GM20431 (cell line): ENCODE measurements around the gene CCDC116.
"Not testable (repeated sequence)": the region's sequence is repeated elsewhere in the genome, so short reads cannot be mapped to it uniquely, and the experiment has no call there.

Experiments used
- in situ Hi-C: fragments of 300-500 bp; cut with MseI, MboI; formaldehyde crosslinking; loops from one replicate; pipeline ENCODE4 v1.15.0; 2020; ENCODE audit warnings: low sequenced_read_pairs; ENCODE audit not compliant: unreplicated experiment

CCDC116 gene, protein sequence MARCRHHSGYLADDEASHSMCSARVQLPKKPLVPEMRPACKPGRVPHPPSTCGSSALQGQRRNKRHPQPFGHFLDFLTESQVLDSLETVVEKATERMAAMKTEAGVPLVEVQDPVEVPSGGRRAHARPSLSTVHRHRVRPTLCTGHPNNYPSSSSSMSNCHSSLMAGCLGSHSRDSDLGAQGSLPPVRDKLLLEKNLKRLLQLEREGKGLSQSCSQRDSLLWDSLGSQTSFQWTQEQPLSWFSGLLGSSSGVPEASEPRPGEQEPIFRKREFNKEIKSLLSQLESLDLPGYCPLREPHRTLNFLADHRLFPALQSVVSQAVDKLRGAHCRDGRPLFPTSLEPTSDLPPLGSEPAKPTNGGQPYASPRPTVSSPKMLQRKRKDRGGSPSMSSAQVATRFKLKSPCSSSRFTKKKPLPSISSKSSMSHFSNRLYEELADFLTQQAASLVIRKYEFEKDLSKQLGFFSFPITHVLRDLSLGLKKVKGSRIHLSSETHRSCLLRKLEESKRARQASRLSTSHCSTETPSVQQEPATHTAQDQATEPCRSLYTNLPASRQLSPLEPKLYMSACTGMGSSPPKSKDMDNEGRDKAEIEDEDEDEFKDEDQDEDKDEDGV

DNA sequence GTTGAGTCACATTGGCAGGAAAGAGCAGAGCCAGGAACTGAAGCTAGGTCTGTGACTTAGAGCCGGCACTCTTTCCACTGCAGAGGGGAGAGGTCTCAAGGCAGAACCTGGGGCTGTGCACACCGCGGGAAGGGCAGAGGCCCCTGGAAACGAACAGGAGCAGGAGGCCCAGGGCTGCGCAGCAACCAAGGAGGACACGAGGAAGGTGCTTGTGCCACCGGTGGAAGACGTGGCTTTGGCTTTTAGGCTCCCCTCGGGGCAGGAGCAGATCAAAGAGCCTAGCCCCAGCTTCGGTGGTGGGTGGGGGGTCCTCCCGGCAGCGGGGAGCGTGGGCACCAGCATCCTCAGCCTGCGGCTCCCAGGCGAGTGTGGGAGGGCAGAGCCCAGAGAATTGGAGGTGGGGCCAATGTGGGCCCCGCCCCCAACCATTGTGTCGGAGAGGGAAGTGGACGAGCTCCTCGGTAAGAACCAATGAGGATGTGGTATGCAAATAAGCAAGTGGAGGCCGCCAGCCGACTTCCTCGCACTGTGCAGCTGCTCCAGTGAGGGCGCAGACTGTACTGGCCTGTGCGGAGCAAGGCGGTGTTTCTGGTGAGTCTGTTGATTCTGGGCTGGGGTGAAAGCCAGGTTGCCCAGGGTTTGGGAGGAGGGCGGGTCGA lies at the start of gene CCDC116:
CCDC116 (plus strand) TSS at position 524 of the 659 bp plus-strand sequence. CDS start 422 bp downstream, outside the sequence.
- in situ Hi-C loops: no loop called here

DNA sequence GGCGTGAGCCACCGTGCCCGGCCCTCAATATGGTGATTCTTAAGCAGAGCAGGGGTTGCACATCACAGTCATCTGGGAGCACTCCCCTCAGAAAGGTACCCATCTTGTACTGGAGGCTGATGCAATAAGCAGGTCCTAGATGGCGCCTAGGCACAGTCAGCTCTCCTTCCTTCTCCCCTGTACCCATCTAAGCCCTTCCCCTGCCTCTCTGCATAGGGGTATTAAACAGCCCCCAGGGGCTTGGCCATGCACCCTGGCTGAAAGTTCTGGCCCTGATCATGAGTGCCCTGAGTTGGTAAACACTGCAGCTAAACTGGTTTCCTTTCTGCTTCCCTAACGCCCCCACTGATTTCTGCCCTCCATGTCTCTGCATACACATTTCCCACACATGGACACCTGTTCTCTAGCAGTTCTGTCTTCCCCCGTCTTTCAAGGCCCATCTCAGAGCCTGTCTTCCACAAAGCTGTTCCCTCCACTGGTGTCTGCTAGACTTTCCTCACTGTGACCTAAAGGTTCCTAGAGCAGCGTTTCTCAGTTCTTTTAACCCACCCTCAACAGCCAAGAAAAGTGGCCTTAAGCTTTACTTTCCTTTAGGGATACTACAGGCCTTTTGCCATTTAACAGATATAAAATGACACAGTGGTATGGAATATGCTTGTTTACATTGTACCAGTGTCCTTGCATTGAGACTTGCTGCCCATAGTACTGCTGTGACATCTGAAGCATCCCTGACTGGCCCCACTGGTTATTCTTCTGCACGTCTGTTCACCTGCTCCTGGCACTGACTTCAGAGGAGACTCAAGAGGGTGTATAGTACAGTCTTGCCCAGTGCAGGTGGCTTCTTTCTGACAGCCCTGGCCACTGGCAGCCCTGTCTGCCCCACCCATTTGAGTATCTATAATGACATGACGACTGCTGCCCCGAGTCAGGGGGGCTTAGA lies 49.5 kb upstream of the CCDC116 start:
- in situ Hi-C loops: no loop called here

DNA sequence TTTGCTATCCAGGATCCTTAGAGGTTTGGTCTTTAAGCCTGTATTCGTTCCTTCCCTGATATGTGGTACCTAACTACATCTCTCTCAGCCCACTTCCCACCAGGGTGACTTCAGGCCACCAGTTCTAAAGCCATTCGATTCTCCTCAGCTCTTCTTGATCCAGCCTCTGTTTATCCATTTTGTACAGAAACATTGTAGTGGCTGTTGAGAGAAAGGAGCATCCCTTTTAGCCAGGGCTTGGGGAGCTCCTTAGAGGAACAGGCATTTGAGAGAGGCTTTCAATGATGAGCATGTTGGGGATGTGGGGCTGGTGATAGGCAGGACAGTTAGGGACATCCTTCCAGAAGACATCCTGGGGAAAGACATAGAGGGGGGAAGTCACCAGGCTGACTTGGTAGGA lies 47.2 kb upstream of the CCDC116 start:
- in situ Hi-C loops: no loop called here

DNA sequence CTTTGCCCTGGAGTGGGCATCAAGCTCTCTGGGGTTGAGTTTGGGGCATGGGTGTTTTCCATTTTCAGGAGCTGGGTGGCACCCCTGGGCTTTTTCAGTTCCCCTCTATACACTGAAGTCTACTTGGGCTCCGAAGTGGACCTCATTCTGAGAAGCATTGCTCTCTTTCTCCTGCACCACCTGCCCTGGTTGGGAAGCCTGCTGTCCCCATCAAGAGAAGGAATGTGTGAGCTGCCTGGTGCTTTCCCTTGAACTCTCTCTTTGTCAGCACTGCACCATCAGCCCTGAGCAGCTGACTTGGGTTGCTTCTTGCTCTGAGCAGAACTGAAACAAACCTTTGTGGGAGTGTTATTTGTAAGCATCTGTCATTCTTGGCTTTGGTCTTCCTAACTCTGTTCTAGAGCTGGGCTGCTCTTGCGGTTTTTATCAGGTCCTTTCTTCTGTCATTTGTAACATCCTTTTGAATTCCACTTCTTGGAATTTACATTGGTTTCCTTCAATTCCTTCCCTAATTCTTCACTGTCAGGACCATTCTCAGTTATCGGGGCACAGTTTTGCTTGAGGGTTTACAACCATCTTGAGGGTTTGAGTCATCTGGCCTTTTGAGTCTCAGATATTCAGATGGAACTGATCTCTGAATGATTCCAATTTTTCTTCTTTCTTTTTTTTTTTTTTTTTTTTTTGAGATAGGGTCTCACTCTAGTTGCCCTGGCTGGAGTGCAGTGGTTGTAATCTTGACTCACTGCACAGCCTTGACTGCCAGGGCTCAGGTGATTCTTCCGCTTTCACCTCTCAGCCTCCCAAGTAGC lies 44.6 kb upstream of the CCDC116 start:
- in situ Hi-C loops: no loop called here

DNA sequence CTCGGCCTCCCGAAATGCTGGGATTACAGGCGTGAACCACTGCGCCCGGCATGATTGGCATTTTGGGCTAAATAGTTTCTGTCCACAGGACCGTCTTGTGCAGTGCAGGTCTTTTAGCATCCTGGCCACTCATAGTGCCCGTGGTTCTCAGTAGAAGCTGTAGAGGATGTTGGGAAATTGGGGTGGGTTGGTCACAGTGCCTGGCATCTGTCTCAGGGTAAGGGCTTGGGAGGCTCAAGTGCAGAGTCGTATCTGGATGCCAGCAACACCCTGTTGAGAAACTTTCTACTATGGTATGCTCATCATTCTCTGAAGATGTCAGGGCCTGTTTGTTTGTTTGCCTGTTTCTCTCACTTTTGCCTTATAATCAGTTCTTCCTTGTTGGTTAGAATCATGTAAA lies 43.2 kb upstream of the CCDC116 start:
- in situ Hi-C loops: no loop called here

DNA sequence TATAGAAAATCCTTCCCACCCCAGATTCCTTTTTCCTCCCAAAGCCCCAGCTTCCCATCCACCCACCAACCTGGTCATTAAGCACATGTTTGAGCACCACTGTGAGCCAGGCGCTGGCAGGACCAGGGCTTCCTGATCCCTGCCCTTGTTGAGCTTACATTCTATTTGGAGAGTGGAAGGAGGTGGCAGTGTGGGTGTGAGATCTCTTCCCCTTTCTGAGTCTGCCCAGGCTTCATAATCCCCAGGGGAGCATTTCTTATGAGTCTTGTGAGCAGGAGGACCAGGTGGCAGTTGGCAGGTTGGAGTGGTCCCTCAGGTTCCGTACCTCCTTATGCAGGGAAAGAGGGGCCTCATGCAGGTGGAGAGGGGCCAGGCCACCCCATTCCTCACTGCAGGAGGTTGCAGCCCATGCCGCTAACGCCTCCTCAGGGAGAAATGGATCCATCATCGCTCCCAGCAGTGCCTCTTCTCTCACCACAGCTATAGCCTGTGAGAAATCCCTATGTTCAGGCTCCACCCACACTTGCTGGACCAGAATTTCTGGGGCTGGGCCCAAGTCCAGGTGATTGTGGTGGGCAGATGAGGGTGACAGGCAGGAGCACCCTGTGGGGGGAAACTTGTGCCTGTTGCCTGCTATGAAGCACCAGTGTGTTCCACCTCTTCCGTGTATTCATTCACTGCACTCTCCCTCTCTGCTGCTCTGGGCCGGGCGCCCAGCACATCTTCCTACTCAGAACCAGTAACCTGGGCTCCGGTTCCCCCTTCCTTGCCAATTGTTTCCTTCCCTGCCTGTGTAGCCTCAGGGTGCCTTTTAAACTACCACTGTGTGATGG lies 41.5 kb upstream of the CCDC116 start:
- in situ Hi-C loops: no loop called here

DNA sequence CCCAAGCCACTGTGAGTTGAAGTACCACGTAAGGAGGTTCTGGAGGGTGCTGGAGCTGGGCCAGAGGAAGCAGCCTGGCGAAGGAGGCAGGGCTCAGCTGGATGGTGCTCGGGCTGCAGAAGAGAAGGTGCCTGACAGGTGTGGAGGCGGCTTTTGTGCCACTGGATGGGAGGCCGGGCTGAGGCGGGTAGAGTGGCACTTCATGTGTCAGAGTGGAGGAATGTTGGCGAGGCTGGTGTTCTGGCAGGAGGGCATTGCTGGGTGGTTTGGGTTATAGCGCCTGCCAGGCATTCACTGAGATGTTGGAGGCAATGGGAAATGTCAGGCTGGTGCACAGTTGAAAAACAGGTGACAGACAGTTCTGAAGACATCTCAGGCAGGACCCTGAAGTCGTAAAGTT lies 40.9 kb upstream of the CCDC116 start:
- in situ Hi-C loops: no loop called here

DNA sequence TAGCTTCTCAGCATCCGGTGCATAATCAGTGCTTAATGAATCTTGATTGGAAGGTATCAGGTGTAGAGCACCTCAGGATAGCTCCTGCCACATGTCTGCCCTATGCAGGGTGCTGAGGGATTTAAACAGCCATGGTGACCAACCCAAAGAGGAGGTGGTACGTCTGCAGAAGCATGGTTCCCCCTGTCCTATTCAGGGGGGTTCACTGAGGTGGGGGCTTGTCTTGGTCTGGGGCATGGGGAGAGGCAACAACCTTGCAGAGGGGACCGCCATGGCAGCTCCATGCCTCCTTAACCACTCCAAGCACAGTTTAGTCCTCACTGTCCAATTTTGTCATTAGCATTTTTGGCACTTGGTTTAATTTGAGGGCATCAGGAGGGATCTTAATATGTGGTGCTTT lies 40.1 kb upstream of the CCDC116 start:
- in situ Hi-C loops: no loop called here

DNA sequence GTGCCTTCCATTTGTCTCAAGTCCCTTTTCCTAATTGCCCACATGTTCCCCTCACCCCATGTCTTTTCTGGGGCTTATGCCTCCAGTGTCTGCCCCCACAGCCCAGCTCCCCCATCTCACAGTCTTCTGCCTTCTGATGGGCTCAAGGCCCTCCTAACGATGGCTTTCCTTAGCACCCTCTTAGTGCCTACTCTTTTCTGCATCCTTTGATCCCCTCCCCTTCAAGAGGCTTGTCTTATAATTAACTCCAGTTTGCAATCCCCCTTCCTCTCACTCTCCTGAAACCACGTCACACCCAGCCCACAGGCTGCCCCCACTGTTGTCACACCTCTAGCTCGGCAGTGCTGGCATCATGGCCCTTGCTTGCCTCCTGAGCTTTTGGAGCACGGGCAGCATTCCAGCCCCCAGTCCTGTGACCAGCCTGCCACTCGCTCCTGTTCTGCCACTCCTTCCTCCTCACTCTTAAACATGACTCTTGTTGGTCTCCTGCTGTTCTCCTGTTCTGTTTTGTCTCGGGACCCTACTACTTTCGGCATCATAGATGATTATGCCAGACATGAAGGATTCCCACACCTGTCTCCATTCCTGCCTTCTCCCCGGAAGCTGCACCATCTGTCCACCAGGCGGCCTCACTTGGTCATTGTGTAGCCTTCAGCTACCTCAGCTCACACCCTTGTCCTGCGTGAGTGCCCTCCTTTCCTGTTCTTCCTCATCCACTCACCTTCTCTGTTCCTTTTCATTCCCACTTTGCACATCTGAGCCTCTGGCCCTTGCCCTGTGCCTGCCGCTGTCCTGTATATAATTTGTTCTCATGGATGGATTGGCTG lies 38.9 kb upstream of the CCDC116 start:
- in situ Hi-C loops: no loop called here

DNA sequence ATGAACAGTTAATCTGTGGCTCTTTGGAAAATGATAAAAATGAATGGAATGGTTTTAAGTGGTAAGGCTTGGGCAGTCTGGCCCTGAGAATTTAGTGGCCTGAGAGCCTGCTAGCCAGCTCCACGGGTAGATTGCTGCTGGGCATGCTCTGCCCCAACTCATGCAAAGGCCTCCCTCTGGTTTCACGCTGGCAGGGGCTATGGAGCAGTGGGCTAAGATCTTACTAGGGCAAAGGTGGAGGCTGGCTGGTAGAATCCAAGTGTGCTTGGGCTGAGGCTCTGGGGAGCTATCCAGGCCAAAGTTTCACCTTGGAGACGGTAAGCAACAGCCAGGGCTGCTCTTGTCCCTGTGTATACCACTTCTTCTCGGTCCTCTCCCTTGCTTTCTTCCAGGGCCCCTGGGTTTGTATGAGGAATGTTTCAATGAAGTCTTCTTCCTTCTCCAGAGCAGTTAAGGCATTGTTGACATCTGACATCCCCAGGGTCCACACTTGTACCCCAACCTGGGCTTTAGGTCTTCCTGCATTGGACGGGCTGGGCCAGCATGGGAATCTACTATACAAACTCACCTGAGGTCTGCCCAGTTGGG lies 37.6 kb upstream of the CCDC116 start:
- in situ Hi-C loops: no loop called here

DNA sequence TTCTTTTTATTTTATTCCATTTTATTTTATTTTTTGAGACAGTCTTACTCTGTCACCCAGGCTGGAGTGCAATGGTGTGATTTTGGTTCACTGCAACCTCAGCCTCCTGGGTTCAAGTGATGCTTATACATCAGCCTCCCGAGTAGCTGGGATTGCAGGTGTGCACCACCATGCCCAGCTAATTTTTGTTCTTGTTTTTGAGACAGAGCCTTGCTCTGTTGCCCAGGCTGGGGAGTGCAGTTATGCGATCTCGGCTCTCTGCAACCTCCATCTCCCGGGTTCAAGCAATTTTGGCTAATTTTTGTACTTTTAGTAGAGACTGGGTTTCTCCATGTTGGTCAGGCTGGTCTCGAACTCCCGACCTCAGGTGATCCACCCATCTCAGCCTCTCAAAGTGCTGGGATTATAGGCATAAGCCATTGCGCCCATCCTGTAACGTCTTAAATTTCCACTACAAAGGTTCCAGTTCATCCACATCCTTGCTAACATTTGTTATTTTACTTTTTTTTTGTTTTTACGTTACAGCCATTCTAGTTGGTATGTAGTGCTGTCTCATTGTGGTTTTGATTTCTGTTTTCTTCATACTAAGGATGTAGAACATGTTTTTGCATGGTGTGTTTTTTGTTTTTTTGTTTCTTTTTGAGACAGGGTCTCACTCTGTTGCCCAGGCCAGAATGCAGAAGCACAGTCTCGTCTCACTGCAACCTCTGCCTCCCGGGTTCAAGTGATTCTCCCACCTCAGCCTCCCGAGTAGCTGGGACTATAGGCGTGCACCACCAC lies 36.0 kb upstream of the CCDC116 start:
- in situ Hi-C loops: not testable (repeated sequence)

DNA sequence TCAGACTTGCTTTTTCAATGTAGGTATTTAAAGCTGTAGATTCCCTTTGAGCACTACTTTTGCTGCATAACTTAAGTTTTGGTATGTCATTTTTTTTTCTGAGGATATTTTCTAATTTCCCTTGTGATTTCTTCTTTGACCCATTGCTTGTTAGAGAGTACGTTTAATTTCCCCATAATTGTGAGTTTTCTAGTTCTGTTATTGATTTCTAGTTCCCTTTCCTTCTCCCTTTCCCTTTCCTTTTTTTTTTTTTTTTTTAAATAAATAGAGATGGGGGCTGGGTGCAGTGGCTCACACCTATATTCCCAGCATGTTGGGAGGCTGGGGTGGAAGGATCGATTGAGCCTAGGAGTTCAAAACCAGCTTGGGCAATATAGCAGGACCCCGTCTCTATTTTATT lies 34.3 kb upstream of the CCDC116 start:
- in situ Hi-C loops: no loop called here

DNA sequence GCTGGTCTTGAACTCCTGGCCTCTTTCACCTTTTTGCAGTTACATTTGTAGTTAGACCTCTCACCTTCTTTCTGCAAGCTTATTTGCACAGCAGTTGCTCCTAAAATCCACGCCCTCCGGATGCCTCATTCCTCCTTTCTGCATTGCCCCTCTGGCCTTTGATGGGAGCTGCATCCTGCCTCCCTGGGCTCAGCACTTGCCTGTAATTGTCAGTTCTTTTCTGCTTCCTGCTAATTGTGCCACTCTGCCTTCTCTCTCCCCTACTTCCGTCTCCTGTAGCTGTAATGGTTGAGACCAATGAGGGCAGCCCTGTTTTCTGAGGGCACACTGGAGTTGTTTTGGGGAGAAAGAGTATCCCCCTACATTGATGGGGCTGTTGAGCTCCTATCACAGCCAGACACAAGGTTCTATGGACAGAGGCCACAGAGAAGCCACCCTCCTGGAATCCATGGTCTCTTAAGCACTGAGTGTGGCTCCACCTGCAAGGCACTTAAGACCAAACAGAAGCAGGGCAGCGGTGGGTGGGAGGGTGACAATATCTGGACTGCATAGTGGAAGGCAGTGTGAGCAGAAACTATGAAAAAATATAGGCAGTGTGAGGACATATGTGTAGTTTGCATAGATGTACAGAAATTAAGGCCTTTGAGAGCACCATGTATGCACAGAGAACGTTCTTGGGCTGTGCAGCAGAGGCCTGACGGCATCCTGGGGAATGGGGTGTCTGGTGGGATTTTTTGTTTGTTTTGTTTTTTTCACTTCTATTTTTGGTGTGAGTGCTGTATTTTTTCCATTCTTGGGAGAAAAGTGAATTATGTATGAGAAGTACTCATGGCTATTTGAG lies 33.3 kb upstream of the CCDC116 start:
- in situ Hi-C loops: no loop called here

DNA sequence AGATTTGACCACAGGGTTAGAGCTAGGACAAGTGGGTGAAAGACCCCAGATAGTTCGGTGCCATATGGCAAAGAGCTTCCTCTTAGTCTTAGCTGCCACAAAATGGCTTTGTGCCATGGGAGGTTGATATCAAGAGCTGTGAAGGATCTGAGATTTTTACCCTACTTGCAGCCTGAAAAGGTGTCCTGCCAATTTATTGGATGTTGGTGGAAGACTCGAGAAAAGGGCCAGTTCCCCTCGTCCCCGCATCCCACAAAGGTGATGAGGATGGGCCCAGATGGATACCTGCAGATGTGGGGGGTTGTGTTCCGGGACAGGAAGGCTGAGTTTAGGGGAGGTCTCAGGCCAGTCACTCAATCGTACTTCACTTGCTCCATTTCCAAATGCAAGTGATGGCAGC lies 30.0 kb upstream of the CCDC116 start:
- in situ Hi-C loops: no loop called here

DNA sequence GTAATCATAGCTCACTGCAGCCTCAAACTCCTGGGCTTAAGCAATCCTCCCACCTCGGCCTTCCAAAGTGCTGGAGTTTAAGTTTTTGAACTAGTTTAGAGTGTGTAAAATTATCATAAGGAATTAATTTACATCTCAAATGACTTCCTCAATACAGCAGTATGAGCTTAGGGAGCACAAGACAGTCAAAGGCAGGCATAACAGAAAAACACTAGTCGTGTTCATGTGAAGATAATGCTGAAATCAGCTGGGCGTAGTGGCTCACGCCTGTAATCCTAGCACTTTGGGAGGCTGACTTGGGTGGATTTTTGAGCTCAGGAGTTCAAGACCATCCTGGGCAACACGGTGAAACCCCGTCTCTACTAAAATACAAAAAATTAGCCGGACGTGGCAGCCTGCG lies 28.6 kb upstream of the CCDC116 start:
- in situ Hi-C loops: no loop called here
